GM18511 (cell line): Measurements from ENCODE around the gene MGLL.

Experiments used
- ATAC-seq: cut with Tn5 transposase; IDR thresholded peaks from one replicate; pipeline ENCODE4 v1.9.1; 2021; ENCODE audit warnings: mild to moderate bottlenecking, moderate library complexity; ENCODE audit not compliant: unreplicated experiment

MGLL gene

DNA sequence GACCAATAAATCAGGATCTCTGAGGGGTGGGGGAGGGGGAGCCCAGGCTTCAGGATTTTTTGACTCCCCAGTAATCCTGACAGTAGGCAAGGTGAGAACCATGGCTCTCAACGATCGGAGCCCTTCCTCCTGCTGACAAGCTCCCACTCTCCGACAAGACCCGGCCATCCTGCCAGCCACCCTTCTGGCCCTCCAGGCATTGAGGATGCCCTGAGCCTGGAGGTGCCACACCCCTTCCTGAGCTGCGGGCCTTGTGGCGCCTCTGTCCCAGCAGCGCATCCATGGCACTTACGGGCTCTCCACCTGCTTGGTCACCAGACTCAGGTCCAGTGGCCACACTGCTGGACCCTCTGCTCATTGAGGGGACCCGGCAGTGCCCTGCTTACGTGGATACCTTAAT is 46.0 kb downstream of the MGLL start:
- ATAC-seq, result no peak

GRCh38 chr3:127775398-127776109 is 46.8 kb downstream of the MGLL start:
- no peak for ATAC-seq

GRCh38 chr3:127774647-127775046 is 47.7 kb downstream of the MGLL start:
- no peak for ATAC-seq

DNA sequence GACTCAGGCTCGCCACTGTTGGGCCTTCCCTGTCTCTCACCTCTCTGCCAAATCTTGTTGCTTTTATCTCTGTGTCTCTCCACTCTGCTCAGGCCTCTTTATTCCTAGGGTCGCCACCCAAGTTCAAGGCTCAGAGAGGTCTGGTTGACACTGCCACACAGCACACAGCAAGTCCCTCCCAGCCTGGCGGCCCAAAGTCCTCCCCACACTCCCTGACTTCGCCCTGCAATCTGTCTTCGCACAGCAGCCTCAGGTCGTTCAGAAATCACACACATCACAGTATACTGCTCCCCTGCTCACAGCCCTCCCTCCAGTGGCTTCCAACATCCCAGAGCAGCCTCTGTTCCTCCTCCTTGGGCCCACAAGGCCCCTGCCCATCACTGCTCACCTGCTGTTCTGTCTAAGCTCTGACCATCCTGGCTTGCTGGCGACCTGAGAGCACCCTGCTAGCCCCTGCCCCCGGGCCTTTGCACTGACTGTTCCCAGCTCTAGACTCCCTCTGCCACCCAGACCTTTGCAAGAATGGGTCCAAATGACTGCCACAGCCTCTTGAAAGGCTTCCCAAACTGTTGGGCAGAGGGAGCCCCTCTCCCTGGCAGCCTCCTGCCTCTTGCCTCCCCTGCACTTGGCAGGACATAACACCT is 48.4 kb downstream of the MGLL start:
- ATAC-seq, result no peak

DNA sequence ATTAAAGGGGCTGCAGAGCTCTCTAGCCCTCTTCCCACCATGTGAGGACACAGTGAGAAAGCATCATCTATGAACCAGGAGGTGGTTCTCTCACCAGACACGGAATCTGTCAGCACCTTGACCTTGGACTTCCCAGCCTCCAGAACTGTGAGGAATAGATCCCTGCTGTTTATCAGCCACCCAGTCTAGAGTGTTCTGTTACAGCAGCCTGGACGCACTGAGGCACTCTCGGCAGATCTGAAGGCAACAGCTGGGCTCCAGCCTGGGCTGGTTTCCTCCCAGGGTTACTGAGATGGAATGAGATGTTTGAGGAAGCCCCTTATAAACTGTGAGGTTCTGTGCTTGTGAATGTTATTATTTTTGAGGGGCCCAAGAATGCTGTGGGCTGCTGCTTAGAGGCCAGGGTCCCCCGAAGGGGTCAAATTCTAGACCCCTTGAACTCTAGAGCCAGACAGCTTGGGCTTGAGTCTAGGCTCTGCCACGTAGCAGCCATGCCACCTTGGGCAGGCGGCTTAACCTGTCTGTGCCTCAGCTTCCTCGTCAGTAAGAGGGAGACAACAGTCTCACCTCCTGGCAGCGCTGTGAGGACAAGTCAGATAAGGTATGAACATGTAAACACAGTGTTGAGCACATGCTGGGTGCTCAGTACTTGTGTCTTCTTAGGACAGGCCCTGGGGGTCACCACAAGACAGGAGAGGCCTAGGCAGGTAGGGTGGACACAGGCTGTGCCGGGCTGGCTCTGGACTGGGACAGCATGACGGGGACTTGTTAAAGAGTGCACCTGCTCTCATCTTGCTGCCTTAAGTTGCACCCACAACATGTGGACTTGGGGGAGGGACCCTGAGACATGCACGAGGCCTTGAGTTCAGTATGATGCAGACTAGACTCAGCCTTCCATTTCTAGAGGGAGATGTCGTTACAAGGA is 49.2 kb downstream of the MGLL start:
- ATAC-seq, result no peak

GRCh38 chr3:127772273-127772672 is 50.0 kb downstream of the MGLL start:
- no peak for ATAC-seq

GRCh38 chr3:127771746-127772145 is 50.6 kb downstream of the MGLL start:
- no peak for ATAC-seq

- ATAC-seq, result no peak
These were observed 51.5 kb downstream of the MGLL start for GRCh38 chr3:127770671-127771355.

- ATAC-seq, result no peak
These were observed 52.8 kb downstream of the MGLL start for GRCh38 chr3:127769284-127770081.

GRCh38 chr3:127768346-127769008 is 53.8 kb downstream of the MGLL start:
- no peak for ATAC-seq

- ATAC-seq, result no peak
These were observed 55.2 kb downstream of the MGLL start for GRCh38 chr3:127767126-127767525.

GRCh38 chr3:127765735-127766134 is 56.6 kb downstream of the MGLL start:
- no peak for ATAC-seq

GRCh38 chr3:127764841-127765362 is 57.4 kb downstream of the MGLL start:
- ATAC-seq, result no peak

DNA sequence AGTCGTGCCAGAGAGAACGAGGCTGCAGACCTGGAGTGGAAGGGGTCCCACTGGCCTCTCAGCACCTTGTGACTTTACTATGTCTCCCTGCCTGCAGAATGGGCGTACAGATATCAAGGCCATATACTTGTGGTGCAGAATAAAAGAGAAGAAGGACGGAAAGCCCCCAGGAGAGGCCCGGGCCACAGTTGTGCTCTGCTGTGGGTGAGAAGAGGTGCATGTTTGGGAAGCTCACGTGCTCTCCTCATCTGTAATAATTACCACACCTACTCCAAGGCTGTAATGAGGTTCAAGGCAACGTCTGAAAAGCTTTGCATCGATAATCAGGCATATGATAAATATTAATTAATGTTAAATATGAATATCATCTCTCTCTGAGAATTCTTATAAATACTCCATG is 58.0 kb downstream of the MGLL start:
- no peak for ATAC-seq

GRCh38 chr3:127763816-127764215 is 58.5 kb downstream of the MGLL start:
- ATAC-seq, result no peak

GRCh38 chr3:127763337-127763736 is 59.0 kb downstream of the MGLL start:
- ATAC-seq, result no peak

DNA sequence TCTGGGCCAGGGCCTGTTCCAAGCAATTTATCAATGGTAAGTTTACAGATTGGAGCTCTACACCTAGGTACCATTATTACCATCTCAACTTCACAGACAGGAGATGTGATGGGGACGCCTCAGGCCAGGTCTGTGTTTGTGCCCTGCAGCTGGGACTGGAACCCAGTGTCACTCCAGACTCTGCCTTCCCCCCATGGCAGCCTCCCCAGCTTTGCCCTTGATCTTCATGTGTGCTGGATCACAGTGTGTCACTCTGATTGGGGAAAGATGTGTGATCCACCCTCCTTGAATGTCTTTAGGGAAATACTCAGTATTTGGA is 59.6 kb downstream of the MGLL start:
- ATAC-seq, result no peak

- peak; percentile 68 for ATAC-seq
These were observed 60.1 kb downstream of the MGLL start for GRCh38 chr3:127762077-127762786.

GRCh38 chr3:127761441-127761801 is 60.9 kb downstream of the MGLL start:
- peak; percentile 38 for ATAC-seq
